GM23248 (cell line): Measurements from ENCODE around the gene TC2N.

Source experiments
- EZH2 ChIP-seq: fragments of 200-600 bp; sonication (generic); IDR thresholded peaks from 2 replicates; pipeline ENCODE4 v1.6.1; 2018; ENCODE audit warnings: antibody characterized with exemption, mild to moderate bottlenecking; ENCODE audit not compliant: insufficient read depth, poor library complexity, severe bottlenecking
- EZH2phosphoT487 ChIP-seq: fragments of 200-600 bp; sonication (generic); IDR thresholded peaks from 2 replicates; pipeline ENCODE4 v1.6.1; 2018; ENCODE audit warnings: antibody characterized with exemption, moderate library complexity, mild to moderate bottlenecking, low read depth; ENCODE audit not compliant: insufficient read depth

DNA sequence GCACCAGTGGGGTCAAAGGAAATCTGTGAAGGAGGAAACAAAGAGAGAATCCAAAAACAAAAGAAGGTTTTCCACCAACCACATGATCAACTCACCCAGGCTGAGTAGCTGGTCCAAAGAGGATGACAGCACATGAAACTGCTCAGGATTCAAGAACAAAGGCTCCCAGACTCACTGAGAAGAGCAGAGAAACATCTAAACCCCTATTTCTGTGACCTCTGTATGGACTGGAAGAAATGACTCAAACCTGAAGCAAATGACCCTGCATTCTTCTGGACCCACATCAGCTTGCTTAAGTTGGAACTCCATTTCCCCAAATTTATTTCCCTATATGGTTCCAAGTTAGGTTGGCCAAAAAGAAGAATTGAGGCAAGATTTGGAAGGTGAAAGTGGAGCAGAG lies 26.3 kb downstream of the TC2N start:
- TF ChIP-seq EZH2phosphoT487 (no peak), EZH2 (no peak)
